Endothelial cell of umbilical vein (primary cell): ENCODE measurements around the gene EDRF1. TPM values are rescaled to one million over a fixed set of nuclear protein-coding genes. Genes with fewer than 3 reads are reported as not detected.

Experiments used
- BruUV-seq: library from RNA; stranded (reverse); fragments of 400-500 nt; replicated peaks from 2 replicates; lab custom pipeline; 2021; lab: Mats Ljungman, UMichigan
- CTCF ChIA-PET: fragments of 300-600, 350-600 bp; sonication (Branson Sonifier 250); formaldehyde crosslinking; loops from one replicate; lab custom pipeline; 2021; ENCODE audit warnings: antibody characterized with exemption, inconsistent platforms; lab: Charles Lee
- POLR2A ChIA-PET: fragments of 300-600, 350-600 bp; sonication (Branson Sonifier 250); formaldehyde crosslinking; loops from one replicate; lab custom pipeline; 2021; ENCODE audit warnings: antibody characterized with exemption, inconsistent platforms; lab: Charles Lee
- DNase-seq: peaks from one replicate; pipeline ENCODE4 v3.0.0-alpha.2; 2011; ENCODE audit warnings: low read depth, low spot score
- FAIRE-seq: peaks from 2 replicates; lab custom pipeline; 2011; peaks lifted over from hg19 to GRCh38; lab: Jason Lieb, UNC
- H2AFZ ChIP-seq: 2 replicates; pipeline ENCODE4 v1.6.0; 2012; ENCODE audit warnings: low read depth, low read length, control low read depth, inconsistent platforms
- H3K27ac ChIP-seq: 2 replicates; pipeline ENCODE4 v1.5.1; 2011; ENCODE audit warnings: low read depth, mild to moderate bottlenecking, control low read depth, low read length, moderate library complexity; ENCODE audit not compliant: insufficient read depth
- H3K27me3 ChIP-seq, 2 experiments: 2 replicates each; pipeline versions ENCODE4 v1.6.0 to v1.6.1; 2011; ENCODE audit warnings: low read length in 2 of 2, mixed read lengths in 1 of 2; ENCODE audit not compliant: control insufficient read depth in 2 of 2, insufficient read depth in 2 of 2
- H3K36me3 ChIP-seq, 2 experiments: 2 replicates in 1 of 2; 3 replicates in 1 of 2; pipeline ENCODE4 v1.5.1; 2011; ENCODE audit warnings: low read length in 2 of 2, mild to moderate bottlenecking in 1 of 2, moderate library complexity in 1 of 2; ENCODE audit not compliant: control insufficient read depth in 2 of 2, insufficient read depth in 2 of 2; ENCODE audit errors: extremely low read depth in 1 of 2
- H3K4me1 ChIP-seq: 3 replicates; pipeline ENCODE4 v1.5.1; 2011; ENCODE audit warnings: mild to moderate bottlenecking, low read length; ENCODE audit not compliant: control insufficient read depth, insufficient read depth; ENCODE audit errors: extremely low read depth
- H3K4me2 ChIP-seq: 2 replicates; pipeline ENCODE4 v1.6.1; 2011; ENCODE audit warnings: low read length, control low read depth, mixed read lengths; ENCODE audit not compliant: insufficient read depth
- H3K4me3 ChIP-seq, 3 experiments: fragments of 200-600 bp in 1 of 3; sonication (generic), shearing (Covaris generic) in 1 of 3; replicated peaks in 1 of 3; 2 replicates each; pipeline ENCODE4 v1.5.1; 2011 to 2016; ENCODE audit warnings: control low read depth in 3 of 3, low read length in 3 of 3, mild to moderate bottlenecking in 2 of 3, inconsistent platforms in 1 of 3, low read depth in 1 of 3, moderate library complexity in 1 of 3; ENCODE audit not compliant: insufficient read depth in 1 of 3
- H3K79me2 ChIP-seq: 2 replicates; pipeline ENCODE4 v1.6.0; 2012; ENCODE audit warnings: low read length, inconsistent platforms; ENCODE audit not compliant: control insufficient read depth, insufficient read depth
- H3K9ac ChIP-seq: replicated peaks from 2 replicates; pipeline ENCODE3; 2011; ENCODE audit warnings: low read length, control low read depth; ENCODE audit not compliant: insufficient read depth; ENCODE audit errors: extremely low read depth
- H3K9me1 ChIP-seq: replicated peaks from 3 replicates; pipeline ENCODE4 v1.6.0; 2011; ENCODE audit warnings: mild to moderate bottlenecking, low read length; ENCODE audit not compliant: control insufficient read depth, insufficient read depth; ENCODE audit errors: extremely low read depth
- H3K9me3 ChIP-seq: replicated peaks from 2 replicates; pipeline ENCODE4 v1.5.1; 2012; ENCODE audit warnings: low read length, inconsistent platforms; ENCODE audit not compliant: control insufficient read depth, insufficient read depth
- H4K20me1 ChIP-seq: replicated peaks from 2 replicates; pipeline ENCODE3; 2011; ENCODE audit warnings: mild to moderate bottlenecking, low read length; ENCODE audit not compliant: control insufficient read depth, insufficient read depth; ENCODE audit errors: extremely low read depth
- EZH2 ChIP-seq: IDR thresholded peaks from 2 replicates; pipeline ENCODE4 v1.6.1; 2012; ENCODE audit warnings: borderline replicate concordance, low read depth, mild to moderate bottlenecking, moderate library complexity, low read length, inconsistent platforms; ENCODE audit not compliant: severe bottlenecking
- FOS ChIP-seq: IDR thresholded peaks from 2 replicates; pipeline ENCODE4 v1.6.1; 2011; ENCODE audit warnings: mild to moderate bottlenecking, low read length, moderate library complexity, borderline replicate concordance; ENCODE audit not compliant: insufficient read depth
- GATA2 ChIP-seq: IDR thresholded peaks from 2 replicates; pipeline ENCODE4 v1.7.0; 2011; ENCODE audit warnings: low read depth, mild to moderate bottlenecking, moderate library complexity, mixed read lengths, low read length; ENCODE audit not compliant: insufficient read length, insufficient read depth
- JUN ChIP-seq: IDR thresholded peaks from 2 replicates; pipeline ENCODE4 v1.6.1; 2011; ENCODE audit warnings: borderline replicate concordance, low read depth; ENCODE audit not compliant: insufficient read length, insufficient read depth
- MYC ChIP-seq: IDR thresholded peaks from one replicate; pipeline ENCODE4 v1.6.1; 2011; ENCODE audit warnings: mild to moderate bottlenecking, low read depth, low read length
- POLR2A ChIP-seq: IDR thresholded peaks from 2 replicates; pipeline ENCODE4 v1.6.1; 2012; ENCODE audit warnings: low read depth, mild to moderate bottlenecking, control low read depth, low read length
- POLR2AphosphoS5 ChIP-seq: IDR thresholded peaks from 2 replicates; pipeline ENCODE4 v1.6.1; 2012; ENCODE audit warnings: low read depth, mild to moderate bottlenecking, control low read depth, low read length, moderate library complexity; ENCODE audit not compliant: insufficient read depth
- dilution Hi-C: fragments of 300-500 bp; cut with MboI; formaldehyde crosslinking; loops from one replicate; pipeline ENCODE4 v1.15.0; 2019; ENCODE audit warnings: low sequenced_read_pairs; ENCODE audit not compliant: extremely low pct_ligation_motif_present
- intact Hi-C: fragments of 100-400 bp; cut with micrococcal nuclease; formaldehyde crosslinking; loops from one replicate; pipeline ENCODE4 v1.10.0; 2022
- polyA plus RNA-seq, 4 experiments: library from polyadenylated mRNA; depleted of rRNA in 3 of 4; stranded (reverse) in 3 of 4; unstranded in 1 of 4; fragments of >200 nt; gene quantifications; 2 replicates each; pipeline versions ENCODE4 v1.2.1 to v1.2.3, GENCODE V29; 2011 to 2012; ENCODE audit warnings: missing spikeins in 1 of 4
- total RNA-seq: library from RNA; stranded (reverse); gene quantifications from 2 replicates; pipeline ENCODE4 v1.2.3, GENCODE V29; 2021
- TF ChIP-seq, protein P1 (sequence below): IDR thresholded peaks from 2 replicates; pipeline ENCODE4 v1.6.1; 2011; ENCODE audit not compliant: insufficient read depth, insufficient read length
- TF ChIP-seq, protein P2 (sequence below), 2 donors: IDR thresholded peaks; 1 replicate in 1 of 2; 2 replicates in 1 of 2; pipeline ENCODE4 v1.5.1; 2011; ENCODE audit warnings: low read length in 2 of 2, mild to moderate bottlenecking in 2 of 2, moderate library complexity in 2 of 2, control low read depth in 1 of 2, inconsistent platforms in 1 of 2, low read depth in 1 of 2; ENCODE audit not compliant: insufficient read depth in 1 of 2; ENCODE audit errors: extremely low read depth in 1 of 2

Gene EDRF1
- total and polyA plus RNA-seq, 2 donors (not counting 3 experiments of a cell fraction or from before 2014, with no cell fraction given): 11.6 to 27.8 TPM

DNA sequence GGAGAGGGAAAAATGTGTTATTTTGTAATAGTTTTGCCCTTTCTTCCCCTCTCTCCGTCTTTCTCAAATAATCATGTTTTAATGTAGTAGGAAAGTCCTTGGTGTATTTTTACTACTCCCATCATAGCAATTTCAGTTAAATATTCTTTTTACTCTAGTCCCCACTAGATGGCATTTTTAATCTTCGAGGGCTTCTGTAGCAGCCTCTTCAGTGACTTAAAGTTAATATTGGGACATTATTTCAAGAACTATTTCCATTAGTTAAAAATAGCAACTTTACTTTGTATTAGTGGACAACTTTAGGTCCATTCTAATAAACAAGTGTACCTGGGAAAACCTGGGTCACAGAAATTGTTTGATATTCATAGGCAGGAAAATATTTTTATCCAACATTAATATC is 23.0 kb downstream of the EDRF1 start:
- intact Hi-C loops: loop anchor here (5.0 to 10.0 kb wide), 2 partner anchors 80 to 642 kb away; partner anchors contain the start of genes ADAM12, BCCIP and UROS
- CTCF ChIA-PET: no interaction called here
- H4K20me1 ChIP-seq: no peaks in the 10 kb centered on the region
- FAIRE-seq (no peak), DNase-seq (peak; percentile 29)
- H3K9ac ChIP-seq: no peak overlapping the region
- BruUV-seq: no TSS peak
- H3K4me2 ChIP-seq: no peak overlapping the region
- TF ChIP-seq POLR2AphosphoS5: no peak
- TF ChIP-seq, protein P1, sequence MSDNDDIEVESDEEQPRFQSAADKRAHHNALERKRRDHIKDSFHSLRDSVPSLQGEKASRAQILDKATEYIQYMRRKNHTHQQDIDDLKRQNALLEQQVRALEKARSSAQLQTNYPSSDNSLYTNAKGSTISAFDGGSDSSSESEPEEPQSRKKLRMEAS: no peak
- no peak for TF ChIP-seq GATA2
- no peak for TF ChIP-seq FOS
- no peak for TF ChIP-seq POLR2A
- no peak for TF ChIP-seq MYC
- no peak for TF ChIP-seq EZH2
- TF ChIP-seq JUN: no peak
- TF ChIP-seq, protein P2, sequence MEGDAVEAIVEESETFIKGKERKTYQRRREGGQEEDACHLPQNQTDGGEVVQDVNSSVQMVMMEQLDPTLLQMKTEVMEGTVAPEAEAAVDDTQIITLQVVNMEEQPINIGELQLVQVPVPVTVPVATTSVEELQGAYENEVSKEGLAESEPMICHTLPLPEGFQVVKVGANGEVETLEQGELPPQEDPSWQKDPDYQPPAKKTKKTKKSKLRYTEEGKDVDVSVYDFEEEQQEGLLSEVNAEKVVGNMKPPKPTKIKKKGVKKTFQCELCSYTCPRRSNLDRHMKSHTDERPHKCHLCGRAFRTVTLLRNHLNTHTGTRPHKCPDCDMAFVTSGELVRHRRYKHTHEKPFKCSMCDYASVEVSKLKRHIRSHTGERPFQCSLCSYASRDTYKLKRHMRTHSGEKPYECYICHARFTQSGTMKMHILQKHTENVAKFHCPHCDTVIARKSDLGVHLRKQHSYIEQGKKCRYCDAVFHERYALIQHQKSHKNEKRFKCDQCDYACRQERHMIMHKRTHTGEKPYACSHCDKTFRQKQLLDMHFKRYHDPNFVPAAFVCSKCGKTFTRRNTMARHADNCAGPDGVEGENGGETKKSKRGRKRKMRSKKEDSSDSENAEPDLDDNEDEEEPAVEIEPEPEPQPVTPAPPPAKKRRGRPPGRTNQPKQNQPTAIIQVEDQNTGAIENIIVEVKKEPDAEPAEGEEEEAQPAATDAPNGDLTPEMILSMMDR (IDR thresholded peaks at IDR 0.05; ENCODE audit: extremely low read depth in 1 of 2, insufficient read depth in 1 of 2, low read depth in 1 of 2, low read length in 2 of 2): no peak
- POLR2A ChIA-PET: no interaction called here
- dilution Hi-C loops: no loop called here
- H3K9me1 ChIP-seq: no peaks in the 10 kb centered on the region
- H3K4me1 ChIP-seq: no peaks in the 10 kb centered on the region
- no peaks in the 10 kb centered on the region for H3K9me3 ChIP-seq
- no peak overlapping the region for H3K27ac ChIP-seq
- H3K27me3 ChIP-seq: no peaks in the 10 kb centered on the region
- H2AFZ ChIP-seq: no peak overlapping the region
- H3K36me3 ChIP-seq: peaks cover 21 to 42% of the 10 kb centered on the region in 2 experiments
- no peaks in the 10 kb centered on the region for H3K79me2 ChIP-seq
- no peak overlapping the region for H3K4me3 ChIP-seq
